Body of pancreas (tissue), 4 donors: ENCODE data around the gene IMPDH1.

ENCODE experiments used
- POLR2A ChIP-seq, 3 donors: fragments of 450-650 bp; IDR thresholded peaks; one replicate each; pipeline ENCODE4 v1.6.1; 2016; ENCODE audit warnings: antibody characterized with exemption in 3 of 3, mild to moderate bottlenecking in 2 of 3
- TF ChIP-seq, protein P1 (sequence below), 7 experiments: fragments of 450-650 bp in 4 of 7; fragments of 200-600 bp in 3 of 7; sonication (generic) in 3 of 7; IDR thresholded peaks; one replicate each; pipeline ENCODE4 v1.5.1; 2016 to 2019; ENCODE audit warnings: antibody characterized with exemption in 7 of 7

DNA sequence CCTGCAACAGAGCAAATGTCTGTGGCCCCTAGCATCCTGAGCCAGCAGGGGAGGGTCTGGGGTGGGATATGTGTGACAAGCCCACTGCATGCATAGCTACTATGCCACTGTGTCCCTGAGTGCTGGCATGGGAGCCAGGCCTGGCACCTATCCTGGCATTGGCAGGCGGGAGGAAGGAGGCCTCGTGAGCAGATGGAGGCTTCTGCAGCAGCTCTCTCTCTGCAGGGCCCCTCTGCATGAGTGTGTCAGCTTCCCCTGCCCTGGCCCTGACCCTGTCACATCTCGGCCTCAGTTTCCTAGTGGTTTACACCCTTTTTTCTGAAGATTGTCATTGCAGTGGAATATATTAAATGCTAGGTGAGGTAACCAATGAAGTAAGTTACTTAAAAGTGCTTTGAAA lies 13.1 kb upstream of the IMPDH1 start:
- TF ChIP-seq, protein P1, sequence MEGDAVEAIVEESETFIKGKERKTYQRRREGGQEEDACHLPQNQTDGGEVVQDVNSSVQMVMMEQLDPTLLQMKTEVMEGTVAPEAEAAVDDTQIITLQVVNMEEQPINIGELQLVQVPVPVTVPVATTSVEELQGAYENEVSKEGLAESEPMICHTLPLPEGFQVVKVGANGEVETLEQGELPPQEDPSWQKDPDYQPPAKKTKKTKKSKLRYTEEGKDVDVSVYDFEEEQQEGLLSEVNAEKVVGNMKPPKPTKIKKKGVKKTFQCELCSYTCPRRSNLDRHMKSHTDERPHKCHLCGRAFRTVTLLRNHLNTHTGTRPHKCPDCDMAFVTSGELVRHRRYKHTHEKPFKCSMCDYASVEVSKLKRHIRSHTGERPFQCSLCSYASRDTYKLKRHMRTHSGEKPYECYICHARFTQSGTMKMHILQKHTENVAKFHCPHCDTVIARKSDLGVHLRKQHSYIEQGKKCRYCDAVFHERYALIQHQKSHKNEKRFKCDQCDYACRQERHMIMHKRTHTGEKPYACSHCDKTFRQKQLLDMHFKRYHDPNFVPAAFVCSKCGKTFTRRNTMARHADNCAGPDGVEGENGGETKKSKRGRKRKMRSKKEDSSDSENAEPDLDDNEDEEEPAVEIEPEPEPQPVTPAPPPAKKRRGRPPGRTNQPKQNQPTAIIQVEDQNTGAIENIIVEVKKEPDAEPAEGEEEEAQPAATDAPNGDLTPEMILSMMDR (IDR thresholded peaks at IDR 0.05): no peak
- no peak for TF ChIP-seq POLR2A (IDR thresholded peaks at IDR 0.05)
